Left ventricle myocardium inferior (tissue), 1 donor: ENCODE results near the gene MED31. TPM values are rescaled to one million over a fixed set of nuclear protein-coding genes. Genes with fewer than 3 reads are reported as not detected.

Experiments
- DNase-seq: peaks from one replicate; pipeline ENCODE4 v3.0.0-alpha.2; 2020
- H3K27ac ChIP-seq: fragments of 200-600 bp; replicated peaks from 2 replicates; pipeline ENCODE4 v1.8.0; 2021
- H3K27me3 ChIP-seq: fragments of 200-600 bp; 2 replicates; pipeline ENCODE4 v1.8.0; 2021; ENCODE audit warnings: low read depth
- H3K36me3 ChIP-seq: fragments of 200-600 bp; 2 replicates; pipeline ENCODE4 v1.8.0; 2021
- H3K4me1 ChIP-seq: fragments of 200-600 bp; 2 replicates; pipeline ENCODE4 v1.8.0; 2021
- H3K4me3 ChIP-seq: fragments of 200-600 bp; 2 replicates; pipeline ENCODE4 v1.8.0; 2021; ENCODE audit warnings: mild to moderate bottlenecking, moderate library complexity
- H3K9me3 ChIP-seq: fragments of 200-600 bp; replicated peaks from 2 replicates; pipeline ENCODE4 v1.8.0; 2021
- intact Hi-C: fragments of 100-400 bp; cut with micrococcal nuclease; formaldehyde crosslinking; loops from one replicate; pipeline ENCODE4 v1.11.0; 2022
- total RNA-seq: library from RNA; stranded (reverse); fragmentation: NEBNext Ultra II Directional; extraction: Animal tissue kit (Norgen Biotek cat#: 25700); gene quantifications from one replicate; pipeline ENCODE4 v1.2.1, GENCODE V29; 2021
- TF ChIP-seq, protein P1 (sequence below): fragments of 200-600 bp; IDR thresholded peaks from 2 replicates; pipeline ENCODE4 v1.8.0; 2021; ENCODE audit warnings: antibody characterized with exemption, mild to moderate bottlenecking, borderline replicate concordance
- donor health status: DM: no; HTN: yes; CAD: no; lungs with severe emphysema.

Gene MED31
- total RNA-seq, 1 donor from 2014 or later, result 14.1 TPM

DNA sequence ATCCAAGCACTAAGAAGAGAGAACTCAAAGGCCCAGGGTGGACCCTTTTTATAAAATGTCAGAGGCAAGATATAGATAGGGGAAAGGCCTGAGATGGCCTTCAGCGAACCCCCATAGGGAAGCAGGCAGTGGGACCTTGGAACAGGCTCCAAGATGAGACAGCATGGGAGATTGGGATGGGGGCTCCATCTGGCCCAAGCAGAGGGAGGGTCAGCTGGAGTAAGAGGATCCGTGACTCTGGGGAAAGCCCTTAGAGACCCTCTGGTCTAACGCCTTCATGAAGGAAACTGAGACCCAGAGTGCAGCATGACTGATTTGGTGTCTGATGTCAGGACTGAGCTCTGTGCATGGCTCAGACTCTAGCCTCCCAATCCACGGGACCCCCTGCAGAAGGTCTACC is 30.9 kb upstream of the MED31 start:
- intact Hi-C loops, result no loop called here
- no peaks in the 10 kb centered on the region for H3K36me3 ChIP-seq
- TF ChIP-seq, protein P1, sequence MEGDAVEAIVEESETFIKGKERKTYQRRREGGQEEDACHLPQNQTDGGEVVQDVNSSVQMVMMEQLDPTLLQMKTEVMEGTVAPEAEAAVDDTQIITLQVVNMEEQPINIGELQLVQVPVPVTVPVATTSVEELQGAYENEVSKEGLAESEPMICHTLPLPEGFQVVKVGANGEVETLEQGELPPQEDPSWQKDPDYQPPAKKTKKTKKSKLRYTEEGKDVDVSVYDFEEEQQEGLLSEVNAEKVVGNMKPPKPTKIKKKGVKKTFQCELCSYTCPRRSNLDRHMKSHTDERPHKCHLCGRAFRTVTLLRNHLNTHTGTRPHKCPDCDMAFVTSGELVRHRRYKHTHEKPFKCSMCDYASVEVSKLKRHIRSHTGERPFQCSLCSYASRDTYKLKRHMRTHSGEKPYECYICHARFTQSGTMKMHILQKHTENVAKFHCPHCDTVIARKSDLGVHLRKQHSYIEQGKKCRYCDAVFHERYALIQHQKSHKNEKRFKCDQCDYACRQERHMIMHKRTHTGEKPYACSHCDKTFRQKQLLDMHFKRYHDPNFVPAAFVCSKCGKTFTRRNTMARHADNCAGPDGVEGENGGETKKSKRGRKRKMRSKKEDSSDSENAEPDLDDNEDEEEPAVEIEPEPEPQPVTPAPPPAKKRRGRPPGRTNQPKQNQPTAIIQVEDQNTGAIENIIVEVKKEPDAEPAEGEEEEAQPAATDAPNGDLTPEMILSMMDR, result no peak
- no peak for DNase-seq
- H3K27me3 ChIP-seq, result peaks cover 85% of the 10 kb centered on the region
- H3K27ac ChIP-seq, result no peak overlapping the region
- H3K4me1 ChIP-seq, result no peaks in the 10 kb centered on the region
- H3K9me3 ChIP-seq, result no peaks in the 10 kb centered on the region
- H3K4me3 ChIP-seq, result no peak overlapping the region

- no peak overlapping the region for H3K27ac ChIP-seq
- H3K36me3 ChIP-seq, result no peaks in the 10 kb centered on the region
- no peak overlapping the region for H3K4me3 ChIP-seq
- no peaks in the 10 kb centered on the region for H3K9me3 ChIP-seq
- H3K27me3 ChIP-seq, result peaks cover 92% of the 10 kb centered on the region
- no peaks in the 10 kb centered on the region for H3K4me1 ChIP-seq
- TF ChIP-seq, protein P1, result no peak
- DNase-seq, result no peak
- intact Hi-C loops, result no loop called here
These were observed 30.3 kb upstream of the MED31 start for GRCh38 chr17:6681671-6682070.

GRCh38 chr17:6681176-6681575 is 29.8 kb upstream of the MED31 start:
- no peak overlapping the region for H3K4me3 ChIP-seq
- DNase-seq, result no peak
- H3K36me3 ChIP-seq, result no peaks in the 10 kb centered on the region
- H3K9me3 ChIP-seq, result no peaks in the 10 kb centered on the region
- TF ChIP-seq, protein P1, result no peak
- no peaks in the 10 kb centered on the region for H3K4me1 ChIP-seq
- H3K27me3 ChIP-seq, result peaks cover 93% of the 10 kb centered on the region
- H3K27ac ChIP-seq, result no peak overlapping the region
- intact Hi-C loops, result no loop called here

DNA sequence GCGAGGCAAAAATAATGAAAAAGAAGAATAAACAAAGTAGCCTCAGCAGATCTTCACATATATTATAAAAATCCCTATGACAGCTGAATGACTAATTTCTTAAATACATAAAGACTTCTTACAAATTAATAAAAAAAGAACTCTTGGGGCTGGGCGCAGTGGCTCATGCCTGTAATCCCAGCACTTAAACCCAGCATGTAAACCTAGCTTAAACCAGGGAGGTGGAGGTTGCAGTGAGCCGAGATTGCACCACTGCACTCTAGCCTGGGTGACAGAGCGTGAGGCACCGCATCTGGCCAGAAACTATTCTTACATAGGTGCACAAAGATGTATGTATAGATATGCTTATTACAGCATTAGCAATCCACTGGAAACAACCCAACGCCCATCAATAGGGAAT is 27.8 kb upstream of the MED31 start:
- no peaks in the 10 kb centered on the region for H3K9me3 ChIP-seq
- TF ChIP-seq, protein P1, result no peak
- no peak overlapping the region for H3K27ac ChIP-seq
- intact Hi-C loops, result no loop called here
- DNase-seq, result no peak
- no peaks in the 10 kb centered on the region for H3K4me1 ChIP-seq
- no peak overlapping the region for H3K4me3 ChIP-seq
- H3K27me3 ChIP-seq, result peaks cover 80% of the 10 kb centered on the region
- no peaks in the 10 kb centered on the region for H3K36me3 ChIP-seq

- no peak for DNase-seq
- Histone ChIP-seq H3K36me3 (no peaks in the 10 kb centered on the region), H3K27ac (no peak overlapping the region), H3K27me3 (peaks cover 83% of the 10 kb centered on the region), H3K4me1 (no peaks in the 10 kb centered on the region), H3K9me3 (no peaks in the 10 kb centered on the region), H3K4me3 (no peak overlapping the region)
- TF ChIP-seq, protein P1, result no peak
- intact Hi-C loops, result no loop called here
These were observed 26.5 kb upstream of the MED31 start for GRCh38 chr17:6677946-6678345.

DNA sequence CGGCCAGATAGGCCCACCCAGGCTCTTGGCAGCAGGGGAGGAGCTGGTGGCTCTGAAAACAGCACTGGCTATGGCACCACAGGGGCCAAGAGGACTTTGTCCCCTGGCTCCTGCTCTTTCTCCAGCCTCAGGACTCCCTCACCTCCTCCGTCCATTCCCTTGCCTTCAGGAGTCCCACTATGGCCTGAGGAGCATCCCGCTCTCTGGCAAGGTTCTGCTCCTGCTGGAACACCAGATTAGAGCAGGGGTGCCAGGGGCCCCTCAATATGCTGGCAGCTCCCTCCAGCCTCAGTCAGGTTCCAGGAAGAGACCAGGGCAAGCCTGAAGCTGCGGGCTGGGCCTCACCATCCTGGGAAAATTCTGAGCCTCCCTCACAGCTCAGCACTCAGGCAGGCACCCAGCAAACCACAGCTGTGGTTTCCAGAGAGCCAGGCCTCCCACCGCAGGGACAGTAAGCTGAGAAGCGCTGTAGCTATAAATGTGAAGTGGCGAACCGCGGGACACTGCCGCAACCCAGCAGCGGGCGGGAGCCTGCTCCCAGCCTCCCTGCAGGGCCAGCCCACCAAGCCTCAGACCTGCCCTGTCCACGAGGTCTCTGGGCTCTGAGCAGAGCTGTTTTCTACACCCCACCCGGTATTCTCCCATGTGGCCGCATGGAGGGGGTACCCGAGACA is 25.9 kb upstream of the MED31 start:
- H3K27me3 ChIP-seq, result peaks cover 83% of the 10 kb centered on the region
- H3K9me3 ChIP-seq, result no peaks in the 10 kb centered on the region
- no peak overlapping the region for H3K4me3 ChIP-seq
- intact Hi-C loops, result no loop called here
- TF ChIP-seq, protein P1, result no peak
- H3K4me1 ChIP-seq, result no peaks in the 10 kb centered on the region
- H3K36me3 ChIP-seq, result no peaks in the 10 kb centered on the region
- DNase-seq, result no peak
- no peak overlapping the region for H3K27ac ChIP-seq
